ENCODE data around the gene ACAN. TPM values are rescaled to one million over a fixed set of nuclear protein-coding genes. Genes with fewer than 3 reads are reported as not detected.

Gene ACAN
- total and polyA plus RNA-seq, 9 donors = 2.9 to 52.6 (median 18.2) TPM

Other genes with a start within 250 kb of the ACAN start
- gene AEN, start 182.1 kb upstream of the ACAN start, total RNA-seq = 5.9 TPM
- gene AEN, start 182.1 kb upstream of the ACAN start, polyA plus RNA-seq (ENCODE audit: insufficient read depth in 1 of 8, insufficient read length in 8 of 8, low replicate concordance in 1 of 8) = 1 to 10 TPM; 4.1 to 7.8 (median 6.2) TPM
- 0.35 TPM for gene ISG20, start 164.4 kb upstream of the ACAN start, total RNA-seq
- gene ISG20, start 164.4 kb upstream of the ACAN start, polyA plus RNA-seq (ENCODE audit: insufficient read depth in 1 of 8, insufficient read length in 8 of 8, low replicate concordance in 1 of 8) = 1 to 10 TPM in 4 of 8 donors, under 1 TPM in 4; 0.49 to 1.8 (median 0.95) TPM
- gene HAPLN3, start 92.1 kb downstream of the ACAN start, total RNA-seq = 11.9 TPM
- 10 to 100 TPM in 4 of 8 donors, 1 to 10 TPM in 4; 6.2 to 23.5 (median 9.4) TPM for gene HAPLN3, start 92.1 kb downstream of the ACAN start, polyA plus RNA-seq (ENCODE audit: insufficient read depth in 1 of 8, insufficient read length in 8 of 8, low replicate concordance in 1 of 8)
- 65.2 TPM for gene MFGE8, start 109.9 kb downstream of the ACAN start, total RNA-seq
- gene MFGE8, start 109.9 kb downstream of the ACAN start, polyA plus RNA-seq (ENCODE audit: insufficient read depth in 1 of 8, insufficient read length in 8 of 8, low replicate concordance in 1 of 8) = 100 to 1,000 TPM in 6 of 8 donors, 10 to 100 TPM in 2; 86.5 to 162 (median 119) TPM